Spleen (tissue), 7 donors: Measurements from ENCODE around the gene TBL1X.

ENCODE experiments used
- POLR2A ChIP-seq, 3 donors: fragments of 450-650 bp; IDR thresholded peaks; one replicate each; pipeline ENCODE4 v1.5.1; 2017; ENCODE audit warnings: antibody characterized with exemption in 3 of 3, mild to moderate bottlenecking in 1 of 3
- TF ChIP-seq, protein P1 (sequence below), 11 experiments: fragments of 200-600 bp in 7 of 11; fragments of 450-650 bp in 4 of 11; sonication (generic) in 4 of 11; IDR thresholded peaks in 8 of 11; conservative IDR thresholded peaks in 3 of 11; 1 replicate in 7 of 11; 2 replicates in 4 of 11; pipeline versions ENCODE4 v1.4.0 to v1.8.0; 2016 to 2021; ENCODE audit warnings: antibody characterized with exemption in 11 of 11, inconsistent platforms in 4 of 11, mild to moderate bottlenecking in 1 of 11
- donor health status: DM: no; HTN: no; CAD: no; lungs with moderate emphysema.
- donor health status: DM: no; HTN: no; CAD: no.
- donor health status: DM: no; HTN: no; CAD: no.

DNA sequence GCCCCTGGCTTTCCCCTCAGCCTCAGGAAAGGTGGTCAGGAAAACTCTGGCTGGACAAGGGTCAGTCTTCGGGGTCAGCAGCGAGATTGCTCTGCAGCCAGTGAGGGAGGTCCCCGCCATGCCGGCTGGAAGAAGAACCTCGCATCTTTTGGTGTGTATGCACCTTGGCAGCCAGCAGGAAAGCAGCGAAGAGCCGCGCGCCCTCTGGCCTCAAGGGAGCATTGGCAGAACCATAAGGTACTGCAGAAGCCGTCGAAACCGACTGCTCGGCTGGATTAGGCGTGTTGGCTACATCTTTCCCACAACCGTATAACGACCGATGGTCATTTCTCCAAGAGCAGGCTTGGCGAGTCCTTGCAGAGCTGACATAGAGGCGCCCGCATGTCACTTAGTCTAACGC, 252.5 kb downstream of the TBL1X start:
- TF ChIP-seq, protein P1, sequence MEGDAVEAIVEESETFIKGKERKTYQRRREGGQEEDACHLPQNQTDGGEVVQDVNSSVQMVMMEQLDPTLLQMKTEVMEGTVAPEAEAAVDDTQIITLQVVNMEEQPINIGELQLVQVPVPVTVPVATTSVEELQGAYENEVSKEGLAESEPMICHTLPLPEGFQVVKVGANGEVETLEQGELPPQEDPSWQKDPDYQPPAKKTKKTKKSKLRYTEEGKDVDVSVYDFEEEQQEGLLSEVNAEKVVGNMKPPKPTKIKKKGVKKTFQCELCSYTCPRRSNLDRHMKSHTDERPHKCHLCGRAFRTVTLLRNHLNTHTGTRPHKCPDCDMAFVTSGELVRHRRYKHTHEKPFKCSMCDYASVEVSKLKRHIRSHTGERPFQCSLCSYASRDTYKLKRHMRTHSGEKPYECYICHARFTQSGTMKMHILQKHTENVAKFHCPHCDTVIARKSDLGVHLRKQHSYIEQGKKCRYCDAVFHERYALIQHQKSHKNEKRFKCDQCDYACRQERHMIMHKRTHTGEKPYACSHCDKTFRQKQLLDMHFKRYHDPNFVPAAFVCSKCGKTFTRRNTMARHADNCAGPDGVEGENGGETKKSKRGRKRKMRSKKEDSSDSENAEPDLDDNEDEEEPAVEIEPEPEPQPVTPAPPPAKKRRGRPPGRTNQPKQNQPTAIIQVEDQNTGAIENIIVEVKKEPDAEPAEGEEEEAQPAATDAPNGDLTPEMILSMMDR (IDR thresholded peaks at IDR 0.05 in 8 of 11, conservative IDR thresholded peaks at IDR 0.05 in 3 of 11) = no peak
- TF ChIP-seq POLR2A (IDR thresholded peaks at IDR 0.05) = no peak
